Type B pancreatic cell (in vitro differentiated cells): Measurements from ENCODE around the gene TEKT2. TPM values are rescaled to one million over a fixed set of nuclear protein-coding genes. Genes with fewer than 3 reads are reported as not detected.

ENCODE experiments used
- DNase-seq: peaks from one replicate; pipeline ENCODE4 v3.0.0; 2021; ENCODE audit warnings: mixed read lengths; ENCODE audit not compliant: unreplicated experiment; ENCODE audit errors: extremely low spot score
- H3K27ac Mint-ChIP-seq: 2 replicates; pipeline ENCODE4 v1.8.0; 2021; ENCODE audit warnings: mild to moderate bottlenecking, mixed read lengths
- H3K27me3 Mint-ChIP-seq: 2 replicates; pipeline ENCODE4 v1.8.0; 2021; ENCODE audit warnings: mixed read lengths
- H3K36me3 Mint-ChIP-seq: 2 replicates; pipeline ENCODE4 v1.8.0; 2021; ENCODE audit warnings: mixed read lengths
- H3K4me1 Mint-ChIP-seq: one replicate; pipeline ENCODE4 v1.8.0; 2021; ENCODE audit warnings: mixed read lengths; ENCODE audit not compliant: unreplicated experiment
- H3K4me3 Mint-ChIP-seq: 2 replicates; pipeline ENCODE4 v1.8.0; 2021; ENCODE audit warnings: mild to moderate bottlenecking, mixed read lengths
- H3K9me3 Mint-ChIP-seq: 2 replicates; pipeline ENCODE4 v1.8.0; 2021; ENCODE audit warnings: mixed read lengths
- total RNA-seq: library from RNA; stranded (reverse); gene quantifications from 2 replicates; pipeline ENCODE4 v1.2.1, GENCODE V29; 2021; ENCODE audit warnings: low replicate concordance
- TF ChIP-seq, protein P1 (sequence below): fragments of 200-600 bp; sonication (generic); conservative IDR thresholded peaks from 2 replicates; pipeline ENCODE4 v1.5.0; 2021; ENCODE audit warnings: antibody characterized with exemption, mild to moderate bottlenecking

Gene TEKT2
- total RNA-seq, 1 donor from 2014 or later = 9.6 TPM

DNA sequence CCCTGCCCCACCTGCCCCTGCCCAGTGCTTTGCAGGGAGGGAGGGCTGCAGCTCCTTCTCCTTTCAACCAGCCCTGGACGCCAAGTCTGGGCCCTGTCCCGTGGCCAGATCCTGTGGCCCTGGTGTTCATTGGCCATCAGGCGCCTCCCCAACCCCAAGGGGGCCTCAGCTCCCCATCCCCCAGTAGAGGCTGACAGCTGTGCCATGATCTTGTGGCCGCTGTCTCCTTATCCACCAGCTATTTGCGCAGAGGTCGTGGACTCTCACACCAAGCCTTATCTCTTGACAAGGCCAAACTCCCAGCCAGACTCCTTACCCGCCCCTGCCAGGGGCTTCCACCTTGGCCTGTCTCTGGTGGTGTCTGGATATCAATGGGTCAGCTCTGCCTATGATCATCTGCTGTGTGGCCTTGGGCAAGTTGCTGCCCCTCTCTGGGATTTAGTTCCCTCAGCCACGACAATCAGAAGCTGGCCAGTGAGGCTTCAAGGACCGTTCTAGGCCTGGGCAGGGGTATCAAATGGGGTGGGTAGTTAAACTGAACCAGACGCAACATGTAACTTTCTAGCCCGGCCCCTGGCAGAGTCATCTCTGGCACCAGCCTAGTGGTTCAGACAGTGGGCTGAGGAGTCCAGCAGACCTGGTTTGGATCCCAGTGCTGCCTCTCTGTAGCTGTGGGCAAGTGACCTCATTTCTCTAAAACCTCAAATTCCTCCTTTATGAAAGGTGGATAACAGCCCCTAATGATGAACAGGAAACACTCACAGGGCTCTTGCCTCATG is 44.4 kb downstream of the TEKT2 start:
- Mint-ChIP-seq H3K4me3 (no peak overlapping the region), H3K27ac (no peak overlapping the region), H3K4me1 (peaks cover 20% of the 10 kb centered on the region), H3K27me3 (peaks cover 26% of the 10 kb centered on the region), H3K36me3 (no peaks in the 10 kb centered on the region), H3K9me3 (no peaks in the 10 kb centered on the region)
- DNase-seq = no peak
- TF ChIP-seq, protein P1, sequence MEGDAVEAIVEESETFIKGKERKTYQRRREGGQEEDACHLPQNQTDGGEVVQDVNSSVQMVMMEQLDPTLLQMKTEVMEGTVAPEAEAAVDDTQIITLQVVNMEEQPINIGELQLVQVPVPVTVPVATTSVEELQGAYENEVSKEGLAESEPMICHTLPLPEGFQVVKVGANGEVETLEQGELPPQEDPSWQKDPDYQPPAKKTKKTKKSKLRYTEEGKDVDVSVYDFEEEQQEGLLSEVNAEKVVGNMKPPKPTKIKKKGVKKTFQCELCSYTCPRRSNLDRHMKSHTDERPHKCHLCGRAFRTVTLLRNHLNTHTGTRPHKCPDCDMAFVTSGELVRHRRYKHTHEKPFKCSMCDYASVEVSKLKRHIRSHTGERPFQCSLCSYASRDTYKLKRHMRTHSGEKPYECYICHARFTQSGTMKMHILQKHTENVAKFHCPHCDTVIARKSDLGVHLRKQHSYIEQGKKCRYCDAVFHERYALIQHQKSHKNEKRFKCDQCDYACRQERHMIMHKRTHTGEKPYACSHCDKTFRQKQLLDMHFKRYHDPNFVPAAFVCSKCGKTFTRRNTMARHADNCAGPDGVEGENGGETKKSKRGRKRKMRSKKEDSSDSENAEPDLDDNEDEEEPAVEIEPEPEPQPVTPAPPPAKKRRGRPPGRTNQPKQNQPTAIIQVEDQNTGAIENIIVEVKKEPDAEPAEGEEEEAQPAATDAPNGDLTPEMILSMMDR = no peak

DNA sequence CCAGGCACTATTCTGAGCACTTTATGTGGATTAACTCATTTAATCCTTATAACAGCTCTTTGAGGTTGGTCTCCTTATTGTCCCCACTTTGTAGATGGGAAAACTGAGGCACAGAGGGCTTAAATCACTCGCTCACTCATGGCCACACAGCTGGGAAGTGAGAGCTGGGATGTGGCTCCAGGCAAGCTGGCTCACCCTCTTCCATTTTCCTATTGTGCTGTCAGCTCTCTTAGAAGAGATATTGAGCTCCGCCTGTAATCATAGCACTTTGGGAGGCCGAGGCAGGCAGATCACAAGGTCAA is 45.0 kb downstream of the TEKT2 start:
- Mint-ChIP-seq H3K27me3 (peaks cover 20% of the 10 kb centered on the region), H3K27ac (no peak overlapping the region), H3K9me3 (no peaks in the 10 kb centered on the region), H3K4me1 (peaks cover 17% of the 10 kb centered on the region), H3K4me3 (no peak overlapping the region), H3K36me3 (no peaks in the 10 kb centered on the region)
- TF ChIP-seq, protein P1 = no peak
- DNase-seq = no peak

DNA sequence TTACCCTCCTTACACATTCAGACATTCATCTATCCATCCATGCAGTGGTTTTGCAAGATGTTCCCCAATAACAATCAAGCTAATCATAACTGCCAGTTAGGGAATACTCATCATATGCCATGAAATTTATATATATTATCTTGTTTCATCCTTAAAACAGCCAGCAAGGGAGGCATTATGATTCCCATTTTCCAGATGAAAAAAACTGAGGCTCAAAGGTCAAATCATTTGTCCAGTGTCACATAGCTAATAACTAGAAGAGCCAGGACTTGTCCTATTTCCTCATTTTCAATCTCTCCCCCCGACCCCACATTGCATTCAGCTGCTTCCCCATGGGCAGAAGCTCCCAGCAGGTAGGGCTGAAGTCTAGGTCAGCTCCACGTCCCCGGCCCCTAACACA is 48.1 kb downstream of the TEKT2 start:
- Mint-ChIP-seq H3K36me3 (no peaks in the 10 kb centered on the region), H3K27me3 (no peaks in the 10 kb centered on the region)

DNA sequence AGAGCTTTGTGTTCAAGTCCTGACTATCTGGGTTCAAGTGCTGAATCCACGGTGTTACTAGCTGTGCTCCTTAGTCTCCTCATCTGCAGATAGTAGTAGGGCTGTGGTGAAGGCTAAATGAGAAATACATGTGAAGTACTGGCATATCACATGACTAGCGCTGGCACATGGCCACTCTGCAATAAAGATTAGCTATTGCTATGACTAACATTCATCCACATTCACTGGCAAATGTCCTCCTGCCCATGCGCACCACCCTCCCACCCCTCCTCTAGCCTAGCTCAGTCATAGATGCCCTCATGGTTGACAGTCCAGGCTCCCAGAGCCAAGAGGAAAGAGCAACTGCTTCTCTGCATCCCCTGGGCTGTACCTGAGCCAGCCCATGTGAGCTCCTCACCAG is 49.6 kb downstream of the TEKT2 start:
- Mint-ChIP-seq H3K9me3 (no peaks in the 10 kb centered on the region), H3K27me3 (no peaks in the 10 kb centered on the region), H3K27ac (no peak overlapping the region), H3K36me3 (peaks cover 4% of the 10 kb centered on the region), H3K4me1 (peaks cover 14% of the 10 kb centered on the region), H3K4me3 (no peak overlapping the region)
- TF ChIP-seq, protein P1 = no peak
- no peak for DNase-seq

More for the DNA sequence above, 48.1 kb downstream of the TEKT2 start:
- H3K27ac Mint-ChIP-seq = no peak overlapping the region
- H3K4me1 Mint-ChIP-seq = peaks cover 18% of the 10 kb centered on the region
- TF ChIP-seq, protein P1 = no peak
- no peak for DNase-seq
- H3K4me3 Mint-ChIP-seq = no peak overlapping the region
- no peaks in the 10 kb centered on the region for H3K9me3 Mint-ChIP-seq

DNA sequence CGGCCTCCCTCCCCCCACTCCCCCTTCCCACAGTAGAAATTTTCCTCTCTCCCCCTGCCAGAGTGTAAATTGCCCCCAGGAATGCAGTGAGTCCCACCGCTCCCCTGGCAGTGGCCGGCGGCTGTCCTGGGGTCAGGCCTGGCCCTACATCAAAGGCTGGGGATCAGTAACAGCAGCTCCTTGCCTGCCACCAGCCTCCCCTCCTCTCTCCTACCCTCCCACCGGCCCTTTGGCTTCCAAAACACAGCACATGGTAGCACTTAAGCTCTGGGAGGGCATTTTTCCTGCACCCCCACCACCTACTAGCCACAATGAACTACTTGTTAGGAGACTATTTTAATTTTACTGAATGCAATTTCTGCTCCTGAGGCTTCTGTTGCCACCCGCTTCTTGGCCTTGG is 50.1 kb downstream of the TEKT2 start:
- TF ChIP-seq, protein P1 = no peak
- no peaks in the 10 kb centered on the region for H3K27me3 Mint-ChIP-seq
- no peak for DNase-seq
- H3K27ac Mint-ChIP-seq = peak overlapping the region; percentile 71
- H3K4me3 Mint-ChIP-seq = peak overlapping the region; percentile 13
- no peaks in the 10 kb centered on the region for H3K9me3 Mint-ChIP-seq
- peaks cover 14% of the 10 kb centered on the region for H3K4me1 Mint-ChIP-seq
- peaks cover 4% of the 10 kb centered on the region for H3K36me3 Mint-ChIP-seq
